ENCODE results near the gene FABP1.

Gene FABP1

GRCh38 chr2:88136817-88137216 lies 9.0 kb upstream of the FABP1 start:
- DNase-seq, result no peak

GRCh38 chr2:88133875-88134274 lies 6.0 kb upstream of the FABP1 start:
- DNase-seq, result no peak

- no peak for DNase-seq
These were observed 4.1 kb upstream of the FABP1 start for GRCh38 chr2:88131999-88132368.

GRCh38 chr2:88131201-88131998 lies 3.5 kb upstream of the FABP1 start:
- no peak for DNase-seq

- DNase-seq, result no peak
These were observed 1.6 kb upstream of the FABP1 start for GRCh38 chr2:88129313-88129959.

- DNase-seq, result no peak
These were observed 921 bp upstream of the FABP1 start for GRCh38 chr2:88128654-88129312.

- no peak for DNase-seq
These were observed 299 bp downstream of the FABP1 start for GRCh38 chr2:88127638-88127887.

GRCh38 chr2:88126772-88127637 lies 857 bp downstream of the FABP1 start:
- no peak for DNase-seq

- no peak for DNase-seq
These were observed 1.7 kb downstream of the FABP1 start for GRCh38 chr2:88125924-88126771.

- DNase-seq, result no peak
These were observed 2.4 kb downstream of the FABP1 start for GRCh38 chr2:88125344-88125923.

- DNase-seq, result no peak
These were observed 3.6 kb downstream of the FABP1 start for GRCh38 chr2:88123975-88124917.

GRCh38 chr2:88123164-88123974 lies 4.5 kb downstream of the FABP1 start:
- DNase-seq, result no peak

GRCh38 chr2:88122141-88122884 lies 5.5 kb downstream of the FABP1 start:
- no peak for DNase-seq

GRCh38 chr2:88121678-88122077 lies 6.2 kb downstream of the FABP1 start:
- DNase-seq, result no peak

GRCh38 chr2:88117973-88118372 lies 9.9 kb downstream of the FABP1 start:
- no peak for DNase-seq

- no peak for DNase-seq
These were observed 11.0 kb downstream of the FABP1 start for GRCh38 chr2:88116669-88117432.

- DNase-seq, result no peak
These were observed 11.9 kb downstream of the FABP1 start for GRCh38 chr2:88115825-88116518.
